K562 (cell line): ENCODE measurements around the gene KSR2. TPM values are rescaled to one million over a fixed set of nuclear protein-coding genes. Genes with fewer than 3 reads are reported as not detected.

Experiments
- ATAC-seq: fragments of 200-7000 bp; cut with Tn5 transposase; 3 replicates; pipeline ENCODE4 v1.9.1; 2020; ENCODE audit warnings: moderate library complexity
- BruUV-seq: library from RNA; stranded (reverse); fragments of 400-500 nt; replicated peaks from 2 replicates; lab custom pipeline; 2021; lab: Mats Ljungman, UMichigan
- CTCF ChIA-PET: fragments of 300-600 bp; formaldehyde crosslinking; extraction: SDS; loops from one replicate; lab custom pipeline; 2021; ENCODE audit warnings: low intra/inter-chr PET ratio; lab: Yijun Ruan, JAX
- POLR2A ChIA-PET: fragments of 300-600, 350-650 bp; sonication (Branson Sonifier 250); formaldehyde crosslinking; extraction: SDS; loops from one replicate; lab custom pipeline; 2021; ENCODE audit warnings: antibody characterized with exemption, inconsistent platforms; lab: Yijun Ruan, JAX
- DNase-seq, 4 experiments: peaks; one replicate each; pipeline versions ENCODE4 v3.0.0 to v3.0.0-alpha.2; 2011 to 2018; ENCODE audit warnings: low spot score in 3 of 4, mixed read lengths in 3 of 4; ENCODE audit errors: extremely low read depth in 1 of 4
- FAIRE-seq: peaks from 2 replicates; lab custom pipeline; 2011; peaks lifted over from hg19 to GRCh38; lab: Jason Lieb, UNC
- H2AFZ ChIP-seq: 2 replicates; pipeline ENCODE4 v1.6.0; 2011; ENCODE audit warnings: low read depth, low read length, control low read depth, inconsistent platforms
- H3K27ac ChIP-seq: fragments of 200-600 bp; 3 replicates; pipeline ENCODE4 v1.8.0; 2011; ENCODE audit warnings: low read depth, mild to moderate bottlenecking, control low read depth, inconsistent platforms, low read length, moderate library complexity, mixed read lengths; ENCODE audit errors: extremely low read depth
- H3K27me3 ChIP-seq, 2 experiments: fragments of 300-600 bp in 1 of 2; 2 replicates in 1 of 2; 3 replicates in 1 of 2; pipeline versions ENCODE4 v1.6.0 to v1.8.0; 2011; ENCODE audit warnings: inconsistent platforms in 2 of 2, low read length in 2 of 2, mild to moderate bottlenecking in 1 of 2, mixed read lengths in 1 of 2, moderate library complexity in 1 of 2; ENCODE audit not compliant: control insufficient read depth in 2 of 2, insufficient read depth in 2 of 2
- H3K36me3 ChIP-seq: fragments of 300-600 bp; 3 replicates; pipeline ENCODE4 v1.8.0; 2011; ENCODE audit warnings: mild to moderate bottlenecking, low read length, inconsistent platforms; ENCODE audit not compliant: control insufficient read depth, insufficient read depth
- H3K4me1 ChIP-seq, 2 experiments: fragments of 200-600 bp in 1 of 2; replicated peaks in 1 of 2; 2 replicates in 1 of 2; 3 replicates in 1 of 2; pipeline versions ENCODE4 v1.5.1 to v1.8.0; 2011; ENCODE audit warnings: inconsistent platforms in 2 of 2, low read length in 2 of 2, mild to moderate bottlenecking in 1 of 2, mixed read lengths in 1 of 2, moderate library complexity in 1 of 2; ENCODE audit not compliant: control insufficient read depth in 2 of 2, insufficient read depth in 2 of 2
- H3K4me2 ChIP-seq: 2 replicates; pipeline ENCODE4 v1.6.1; 2011; ENCODE audit warnings: low read length, control low read depth, inconsistent platforms, mixed read lengths; ENCODE audit not compliant: insufficient read depth
- H3K4me3 ChIP-seq: fragments of 200-600 bp; sonication (generic), shearing (Covaris generic); 2 replicates; pipeline ENCODE4 v1.5.1; 2016; ENCODE audit warnings: control low read depth, inconsistent platforms
- H3K79me2 ChIP-seq: fragments of 200-600 bp; 3 replicates; pipeline ENCODE4 v1.8.0; 2011; ENCODE audit warnings: low read length, inconsistent platforms; ENCODE audit not compliant: control insufficient read depth, insufficient read depth
- H3K9ac ChIP-seq, 2 experiments: 2 replicates each; pipeline versions ENCODE4 v1.6.0 to v1.6.1; 2011; ENCODE audit warnings: low read depth in 2 of 2, low read length in 2 of 2, control low read depth in 1 of 2, inconsistent platforms in 1 of 2, mild to moderate bottlenecking in 1 of 2, mixed read lengths in 1 of 2; ENCODE audit not compliant: insufficient read depth in 1 of 2
- H3K9me1 ChIP-seq: one replicate; pipeline ENCODE4 v1.6.0; 2011; ENCODE audit warnings: inconsistent platforms, mild to moderate bottlenecking, low read length, moderate library complexity; ENCODE audit not compliant: control insufficient read depth, insufficient read depth
- H3K9me3 ChIP-seq: replicated peaks from 2 replicates; pipeline ENCODE4 v1.5.1; 2011; ENCODE audit warnings: low read depth, low read length, inconsistent platforms; ENCODE audit not compliant: control insufficient read depth, insufficient read depth
- H4K20me1 ChIP-seq: replicated peaks from 2 replicates; pipeline ENCODE4 v1.6.1; 2011; ENCODE audit warnings: low read length, inconsistent platforms, mixed read lengths; ENCODE audit not compliant: control insufficient read depth, insufficient read depth
- MGA ChIP-seq: fragments of 450-650 bp; IDR thresholded peaks from 2 replicates; pipeline ENCODE4 v1.6.1; 2016; ENCODE audit warnings: mild to moderate bottlenecking, moderate library complexity
- PKNOX1 ChIP-seq: fragments of 450-650 bp; IDR thresholded peaks from 2 replicates; pipeline ENCODE4 v1.6.1; 2016
- POLR2G ChIP-seq: fragments of 200-400 bp; formaldehyde crosslinking; IDR thresholded peaks from 2 replicates; pipeline ENCODE4 v1.6.1; 2017; ENCODE audit warnings: low read depth, mild to moderate bottlenecking, antibody characterized with exemption, low read length, moderate library complexity
- POLR3G ChIP-seq: IDR thresholded peaks from 2 replicates; pipeline ENCODE4 v1.6.1; 2011; ENCODE audit not compliant: insufficient read length, insufficient replicate concordance; ENCODE audit errors: extremely low read depth
- STAT6 ChIP-seq: sonication (generic); formaldehyde crosslinking; IDR thresholded peaks from 2 replicates; pipeline ENCODE4 v1.8.1; 2023; ENCODE audit warnings: mild to moderate bottlenecking, missing genetic modification reagents
- WGBS: fragments of 100-300 bp; shearing (Covaris generic); methylation state at CpG from one replicate; pipeline ENCODE4 v1.1.6; 2016; ENCODE audit warnings: low coverage, mixed read lengths; ENCODE audit not compliant: insufficient coverage; ENCODE audit errors: missing lambda C conversion rate; 5-methylcytosine and 5-hydroxymethylcytosine counted together
- in situ Hi-C: fragments of 300-500 bp; cut with MboI; formaldehyde crosslinking; loops from 4 replicates; pipeline ENCODE4 v1.15.0; 2018; ENCODE audit warnings: inconsistent platforms, mixed read lengths
- intact Hi-C: fragments of 100-400 bp; cut with micrococcal nuclease; formaldehyde crosslinking; loops from 2 replicates; pipeline ENCODE4 v1.14.2; 2022
- polyA plus RNA-seq, 8 experiments: library from polyadenylated mRNA; depleted of rRNA in 4 of 8; stranded (reverse) in 5 of 8; unstranded in 3 of 8; fragments of >200 nt; fragmentation: Nextera tagmentation in 2 of 8; fragmentation: Illumina TruSeq in 1 of 8; extraction: Ambion mirVana in 2 of 8; extraction: Trizol in 1 of 8; gene quantifications; 2 replicates each; pipeline versions ENCODE4 v1.2.1 to v1.2.3, GENCODE V29; 2011 to 2014; ENCODE audit warnings: inconsistent platforms in 1 of 8, missing spikeins in 1 of 8
- total RNA-seq, 7 experiments: library from RNA; depleted of rRNA in 6 of 7; stranded (reverse); fragments of >200 nt in 6 of 7; fragmentation: Illumina TruSeq in 2 of 7; extraction: Trizol in 2 of 7; gene quantifications; 2 replicates each; pipeline versions ENCODE4 v1.2.1 to v1.2.3, GENCODE V29; 2011 to 2021; ENCODE audit warnings: low replicate concordance in 1 of 7

The KSR2 gene
- total and polyA plus RNA-seq, 9 of the 15 experiments (the other 6 are each of a cell fraction or from before 2014, with no cell fraction given): not detected

- in situ Hi-C loops: loop anchor here (10.0 kb wide), 1 partner anchor 508 kb away; no protein-coding TSS in a partner anchor
- Histone ChIP-seq H3K9ac (no peak overlapping the region), H3K27me3 (peaks cover 17 to 24% of the 10 kb centered on the region in 2 experiments; a peak in 4 of 5 replicates), H3K9me3 (no peaks in the 10 kb centered on the region), H3K9me1 (no peaks in the 10 kb centered on the region), H3K79me2 (no peaks in the 10 kb centered on the region), H3K27ac (no peak overlapping the region), H3K4me2 (no peak overlapping the region), H3K4me3 (no peak overlapping the region), H3K4me1 (peaks cover 0 to 4% of the 10 kb centered on the region in 2 experiments; a peak in 1 of 5 replicates), H2AFZ (no peak overlapping the region), H3K36me3 (no peaks in the 10 kb centered on the region), H4K20me1 (no peaks in the 10 kb centered on the region)
- ChIA-PET POLR2A (no interaction called here), CTCF (interaction anchor here (0.7 to 2.7 kb wide), 2 partner anchors 158 to 499 kb away, joined by 3 to 23 read pairs; no protein-coding TSS in a partner anchor)
- intact Hi-C loops: loop anchor here (5.0 to 10.0 kb wide), 3 partner anchors 238 to 501 kb away; partner anchors contain the start of gene SUDS3
- BruUV-seq: no TSS peak
- ATAC-seq (no peak), DNase-seq (no peak), FAIRE-seq (no peak)
- 0% methylated on average over 3 of the region's 3 CpGs for WGBS
- TF ChIP-seq MGA (no peak), POLR2G (no peak), PKNOX1 (no peak), STAT6 (CRISPR knock-in tag) (no peak), POLR3G (no peak)
Measured at GRCh38 chr12:117876436-117876816, 92.4 kb downstream of the KSR2 start.
